HUES48 (cell line): ENCODE measurements around the gene CEACAM8.
"Not testable (repeated sequence)": the region's sequence is repeated elsewhere in the genome, so short reads cannot be mapped to it uniquely, and the experiment has no call there.

Experiments
- H3K27ac ChIP-seq: one replicate; pipeline ENCODE4 v1.7.0; 2013; ENCODE audit warnings: low read depth, low read length, inconsistent platforms
- H3K27me3 ChIP-seq: 2 replicates; pipeline ENCODE4 v1.6.1; 2013; ENCODE audit warnings: mild to moderate bottlenecking, low read length; ENCODE audit not compliant: control insufficient read depth, insufficient read depth
- H3K36me3 ChIP-seq: 2 replicates; pipeline ENCODE4 v1.6.1; 2013; ENCODE audit warnings: low read length; ENCODE audit not compliant: control insufficient read depth, insufficient read depth
- H3K4me1 ChIP-seq: 2 replicates; pipeline ENCODE4 v1.6.1; 2013; ENCODE audit warnings: mild to moderate bottlenecking, low read length; ENCODE audit not compliant: control insufficient read depth, insufficient read depth
- H3K4me3 ChIP-seq: 2 replicates; pipeline ENCODE4 v1.5.1; 2013; ENCODE audit warnings: mild to moderate bottlenecking, low read depth, low read length
- H3K9ac ChIP-seq: 2 replicates; pipeline ENCODE4 v1.6.1; 2013; ENCODE audit warnings: mild to moderate bottlenecking, low read depth, low read length, moderate library complexity
- H3K9me3 ChIP-seq: 2 replicates; pipeline ENCODE4 v1.6.1; 2013; ENCODE audit warnings: low read length; ENCODE audit not compliant: control insufficient read depth, insufficient read depth

The CEACAM8 gene

DNA sequence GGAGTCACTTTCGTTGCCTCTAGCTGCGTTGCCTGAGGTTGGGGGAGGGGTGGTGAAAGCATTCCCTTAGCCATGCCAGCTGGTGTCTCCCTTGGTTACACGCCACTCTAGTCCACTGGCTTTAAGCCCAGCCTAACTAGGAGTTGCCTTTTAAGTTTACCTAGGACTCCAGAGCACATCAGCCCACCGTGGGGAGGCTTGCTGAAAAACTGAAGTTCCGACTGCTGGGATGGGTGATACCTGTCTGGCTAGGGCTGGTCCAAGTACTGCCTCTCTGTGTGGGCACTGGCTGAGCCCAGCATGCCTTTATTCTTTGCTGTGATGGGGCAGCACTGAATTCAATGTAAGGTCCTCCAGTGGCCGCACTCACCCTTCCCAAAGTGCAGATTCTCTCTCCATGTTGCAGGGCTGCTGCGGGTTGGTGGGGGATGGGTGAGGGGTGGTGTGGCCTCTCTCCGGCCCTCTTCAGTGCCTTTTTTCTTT lies 54.6 kb downstream of the CEACAM8 start:
- Histone ChIP-seq H3K9ac (no peak overlapping the region), H3K4me1 (peaks cover 10% of the 10 kb centered on the region), H3K27me3 (0 out of 2 replicates have a peak, but pooled peaks cover 11% of the 10 kb centered on the region), H3K4me3 (no peak overlapping the region), H3K27ac (no peak overlapping the region), H3K36me3 (no peaks in the 10 kb centered on the region), H3K9me3 (no peaks in the 10 kb centered on the region)

DNA sequence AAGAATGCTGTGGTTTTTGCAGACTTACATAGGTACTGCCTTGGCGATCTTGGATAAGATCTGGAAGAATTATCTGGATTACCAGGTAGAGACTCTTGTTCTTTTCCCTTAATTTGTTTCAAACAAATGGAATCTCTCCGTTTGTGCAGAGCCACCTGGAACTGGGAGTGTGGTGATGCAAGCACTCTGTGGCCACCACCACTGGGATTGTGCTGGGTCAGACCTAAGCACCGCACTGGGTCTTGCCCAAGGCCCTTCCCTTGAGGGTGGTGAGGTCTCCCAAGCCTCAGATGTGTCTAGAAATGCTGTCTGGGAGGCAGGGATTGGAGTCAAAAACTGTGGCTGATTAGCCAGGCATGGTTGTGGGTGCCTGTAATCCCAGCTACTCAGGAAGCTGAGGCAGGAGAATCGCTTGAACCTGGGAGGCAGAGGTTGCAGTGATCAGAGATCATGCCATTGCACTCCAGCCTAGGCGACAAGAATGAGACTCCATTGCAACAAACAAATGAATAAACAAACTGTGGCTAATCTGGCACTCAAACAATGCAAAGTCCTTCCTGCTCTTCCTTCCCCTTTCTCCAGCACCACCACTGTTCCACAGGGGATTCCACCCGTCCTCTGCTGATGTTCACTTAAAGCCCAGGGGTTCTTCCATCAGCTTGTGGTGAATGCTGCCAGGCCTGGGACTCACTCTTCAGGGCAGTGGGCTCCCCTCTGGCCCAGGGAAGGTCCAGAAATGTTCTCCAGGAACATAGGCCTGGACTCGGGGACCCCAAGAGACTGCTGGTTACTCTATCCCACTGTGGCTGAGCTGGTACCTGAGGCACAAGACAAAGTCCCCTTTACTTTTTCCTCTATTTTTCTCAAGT lies 55.6 kb downstream of the CEACAM8 start:
- H3K27me3 ChIP-seq: 0 out of 2 replicates have a peak, but pooled peaks cover 11% of the 10 kb centered on the region
- peaks cover 14% of the 10 kb centered on the region for H3K4me1 ChIP-seq
- H3K9ac ChIP-seq: no peak overlapping the region
- H3K4me3 ChIP-seq: no peak overlapping the region
- no peak overlapping the region for H3K27ac ChIP-seq
- no peaks in the 10 kb centered on the region for H3K36me3 ChIP-seq
- H3K9me3 ChIP-seq: no peaks in the 10 kb centered on the region

GRCh38 chr19:42535276-42535675 lies 59.4 kb downstream of the CEACAM8 start:
- not testable (repeated sequence) for H3K36me3 ChIP-seq, H3K4me3 ChIP-seq, H3K27ac ChIP-seq, H3K9ac ChIP-seq, H3K9me3 ChIP-seq
- 0 out of 2 replicates have a peak, but pooled peaks cover 11% of the 10 kb centered on the region for H3K27me3 ChIP-seq
- peaks cover 13% of the 10 kb centered on the region for H3K4me1 ChIP-seq

DNA sequence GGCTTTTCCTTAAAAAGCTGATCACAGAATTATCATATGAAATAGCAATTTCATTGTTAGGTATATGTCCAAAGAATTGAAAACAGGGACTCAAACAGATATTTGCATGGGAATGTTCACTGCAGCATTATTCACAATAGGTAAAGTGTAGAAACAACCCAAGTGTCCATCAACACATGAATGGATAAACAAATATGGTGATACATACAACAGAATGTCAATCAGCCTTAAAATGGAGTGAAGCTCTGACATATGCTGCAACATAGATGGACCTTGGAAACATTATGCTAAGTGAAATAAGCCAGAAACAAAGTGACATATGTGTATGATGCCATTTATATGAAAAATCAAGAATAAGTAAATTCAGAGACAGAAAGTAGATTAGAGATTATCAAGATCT lies 60.3 kb downstream of the CEACAM8 start:
- H3K36me3 ChIP-seq: no peaks in the 10 kb centered on the region
- no peak overlapping the region for H3K9ac ChIP-seq
- H3K4me3 ChIP-seq: no peak overlapping the region
- 0 out of 2 replicates have a peak, but pooled peaks cover 11% of the 10 kb centered on the region for H3K27me3 ChIP-seq
- no peak overlapping the region for H3K27ac ChIP-seq
- no peaks in the 10 kb centered on the region for H3K9me3 ChIP-seq
- peaks cover 6% of the 10 kb centered on the region for H3K4me1 ChIP-seq

- no peaks in the 10 kb centered on the region for H3K9me3 ChIP-seq
- no peak overlapping the region for H3K4me3 ChIP-seq
- H3K4me1 ChIP-seq: peaks cover 15% of the 10 kb centered on the region
- no peak overlapping the region for H3K9ac ChIP-seq
- no peaks in the 10 kb centered on the region for H3K36me3 ChIP-seq
- 0 out of 2 replicates have a peak, but pooled peaks cover 5% of the 10 kb centered on the region for H3K27me3 ChIP-seq
- no peak overlapping the region for H3K27ac ChIP-seq
These were observed 61.8 kb downstream of the CEACAM8 start for GRCh38 chr19:42532891-42533290.

DNA sequence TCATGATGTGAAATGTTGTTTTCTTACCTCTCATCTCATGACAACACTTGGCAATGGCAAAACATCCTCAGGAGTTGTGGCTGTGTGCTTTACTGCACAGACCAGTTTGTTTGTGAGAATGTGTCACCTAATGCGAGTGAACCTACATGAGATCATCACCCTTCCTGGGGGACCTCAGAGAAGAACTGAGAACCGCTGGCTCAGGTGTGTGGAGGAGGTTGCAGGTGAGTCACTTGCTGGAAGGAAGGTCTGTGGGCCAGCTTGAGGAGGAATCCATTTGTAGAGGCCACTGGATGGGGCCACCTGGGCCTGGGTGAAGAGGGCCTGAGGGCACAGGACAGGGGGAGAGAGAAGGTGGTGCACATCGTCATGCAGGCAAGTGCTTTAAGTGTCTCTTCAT lies 63.4 kb downstream of the CEACAM8 start:
- H3K4me1 ChIP-seq: peaks cover 15% of the 10 kb centered on the region
- H3K27me3 ChIP-seq: 0 out of 2 replicates have a peak, but pooled peaks cover 5% of the 10 kb centered on the region
- H3K9me3 ChIP-seq: no peaks in the 10 kb centered on the region
- H3K27ac ChIP-seq: no peak overlapping the region
- no peak overlapping the region for H3K4me3 ChIP-seq
- no peaks in the 10 kb centered on the region for H3K36me3 ChIP-seq
- no peak overlapping the region for H3K9ac ChIP-seq
